Measurements from ENCODE around the gene KPNA6.

The KPNA6 gene

GRCh38 chr1:32194984-32195383 lies 87.1 kb downstream of the KPNA6 start:
- no peak for DNase-seq

DNA sequence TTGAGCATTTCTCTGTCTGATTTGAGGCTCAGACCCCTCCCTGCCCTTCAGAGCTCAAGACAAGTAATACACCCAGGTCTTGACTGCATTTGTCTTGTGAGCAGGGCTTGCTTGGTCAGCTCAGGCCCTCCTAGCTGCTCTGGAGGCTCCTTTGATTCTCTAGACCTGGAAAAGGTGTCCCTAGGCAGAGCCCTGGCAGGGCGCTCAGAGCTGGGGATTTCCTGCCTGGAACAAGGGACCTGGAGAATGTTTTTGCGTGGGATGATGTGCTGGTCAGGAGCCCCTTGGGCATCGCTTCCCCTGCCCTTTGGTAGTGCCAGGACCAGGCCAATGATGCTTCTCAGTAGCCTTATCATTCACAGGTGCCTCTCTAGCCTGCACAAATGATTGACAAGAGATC lies 87.7 kb downstream of the KPNA6 start:
- DNase-seq: no peak

- DNase-seq: no peak
Measured at GRCh38 chr1:32195972-32196823, 88.3 kb downstream of the KPNA6 start.

DNA sequence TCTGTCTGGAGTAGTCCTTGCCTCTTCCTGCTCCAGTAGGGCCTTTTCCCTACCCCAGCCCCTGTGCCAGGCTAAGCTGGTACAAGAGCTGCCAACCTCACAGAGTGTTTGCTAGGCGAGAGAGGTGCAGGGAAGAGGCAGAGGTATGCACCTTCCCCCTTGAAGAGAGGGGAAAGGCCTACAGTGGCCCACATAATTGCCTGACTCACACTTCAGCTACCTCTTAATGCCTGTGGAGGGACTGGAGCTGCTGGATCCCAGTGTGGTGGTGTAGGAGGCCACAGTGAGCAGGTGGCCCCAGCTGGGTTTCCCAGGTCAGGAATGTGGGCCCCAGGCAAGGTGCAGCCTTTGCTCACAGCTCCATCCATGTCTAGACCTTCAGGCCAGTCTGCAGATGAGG lies 89.2 kb downstream of the KPNA6 start:
- DNase-seq: no peak

DNA sequence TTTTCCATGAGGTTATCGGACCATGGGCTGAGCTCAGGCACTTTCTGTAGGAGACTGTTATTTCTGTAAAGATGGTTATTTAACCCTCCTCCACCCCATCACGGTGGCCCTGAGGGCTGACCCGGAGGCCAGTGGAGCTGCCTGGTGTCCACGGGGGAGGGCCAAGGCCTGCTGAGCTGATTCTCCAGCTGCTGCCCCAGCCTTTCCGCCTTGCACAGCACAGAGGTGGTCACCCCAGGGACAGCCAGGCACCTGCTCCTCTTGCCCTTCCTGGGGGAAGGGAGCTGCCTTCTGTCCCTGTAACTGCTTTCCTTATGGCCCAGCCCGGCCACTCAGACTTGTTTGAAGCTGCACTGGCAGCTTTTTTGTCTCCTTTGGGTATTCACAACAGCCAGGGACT lies 90.0 kb downstream of the KPNA6 start:
- DNase-seq: no peak

- no peak for DNase-seq
Measured at GRCh38 chr1:32198237-32199042, 90.6 kb downstream of the KPNA6 start.

- DNase-seq: no peak
Measured at GRCh38 chr1:32199043-32199716, 91.3 kb downstream of the KPNA6 start.

DNA sequence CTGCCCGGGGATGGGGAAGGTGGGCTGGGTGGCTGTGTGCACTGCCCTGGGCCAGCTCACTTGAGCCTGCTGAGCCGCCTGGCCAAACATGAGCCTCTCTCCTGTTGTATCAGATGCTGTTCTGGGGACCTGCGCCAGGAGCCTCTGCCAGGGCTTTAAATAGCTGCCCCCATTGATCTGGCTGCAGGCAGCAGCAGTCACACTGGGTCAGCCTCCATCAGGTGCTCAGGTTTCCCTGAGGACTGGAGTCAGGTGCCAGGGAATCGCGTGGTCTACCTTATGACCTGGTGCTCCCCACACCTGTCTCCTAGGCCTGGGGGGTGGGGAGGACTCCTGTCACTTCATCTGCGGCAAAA lies 91.8 kb downstream of the KPNA6 start:
- no peak for DNase-seq

GRCh38 chr1:32200226-32201010 lies 92.6 kb downstream of the KPNA6 start, which contains the start of gene CCDC28B:
Gene CCDC28B (plus strand): TSS chr1:32200595. CDS start chr1:32201936, 1,341 bp downstream.
- peak; percentile 31 for DNase-seq

DNA sequence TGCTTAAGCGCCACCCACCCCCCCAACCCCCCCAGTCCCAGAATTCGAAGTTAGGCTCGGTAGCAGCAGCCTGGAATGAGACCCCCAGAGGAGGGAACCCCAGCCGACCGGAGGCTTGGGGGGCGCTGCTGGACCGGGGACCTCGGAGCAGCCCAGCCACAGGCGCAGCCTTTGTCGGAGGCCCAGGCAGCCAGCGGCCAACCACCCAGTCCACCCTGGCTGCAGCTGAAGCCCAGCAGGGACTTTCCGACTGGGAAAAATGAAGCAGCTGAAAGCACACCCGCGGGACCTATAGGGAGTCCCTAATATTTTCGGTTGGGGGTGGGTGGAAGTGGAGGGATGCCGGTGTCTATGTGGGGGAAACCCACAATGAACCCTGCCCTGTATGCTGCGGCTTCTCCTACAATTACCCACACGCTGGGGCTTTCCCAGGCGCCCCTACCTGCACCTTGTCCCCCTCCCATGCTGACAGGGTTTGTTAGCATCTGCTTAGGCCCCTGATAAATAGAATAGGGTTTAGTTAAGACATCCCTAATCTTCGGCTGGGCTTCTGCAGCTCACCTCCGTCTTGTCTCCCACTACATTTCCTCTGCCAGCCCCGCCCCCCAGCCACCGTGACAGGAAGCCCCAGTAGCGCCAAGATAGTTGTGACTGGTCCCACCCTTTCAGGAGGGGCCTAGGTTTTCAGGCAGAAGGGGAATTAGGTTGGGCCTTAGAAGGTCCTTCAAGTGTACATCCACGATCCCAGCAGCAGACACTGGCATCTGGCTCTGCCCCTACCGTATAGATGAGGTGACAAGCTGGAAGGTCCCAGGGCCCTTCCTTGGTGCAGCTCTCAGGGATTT lies 93.4 kb downstream of the KPNA6 start:
- no peak for DNase-seq

- DNase-seq: no peak
Measured at GRCh38 chr1:32204943-32205361, 97.1 kb downstream of the KPNA6 start.

DNA sequence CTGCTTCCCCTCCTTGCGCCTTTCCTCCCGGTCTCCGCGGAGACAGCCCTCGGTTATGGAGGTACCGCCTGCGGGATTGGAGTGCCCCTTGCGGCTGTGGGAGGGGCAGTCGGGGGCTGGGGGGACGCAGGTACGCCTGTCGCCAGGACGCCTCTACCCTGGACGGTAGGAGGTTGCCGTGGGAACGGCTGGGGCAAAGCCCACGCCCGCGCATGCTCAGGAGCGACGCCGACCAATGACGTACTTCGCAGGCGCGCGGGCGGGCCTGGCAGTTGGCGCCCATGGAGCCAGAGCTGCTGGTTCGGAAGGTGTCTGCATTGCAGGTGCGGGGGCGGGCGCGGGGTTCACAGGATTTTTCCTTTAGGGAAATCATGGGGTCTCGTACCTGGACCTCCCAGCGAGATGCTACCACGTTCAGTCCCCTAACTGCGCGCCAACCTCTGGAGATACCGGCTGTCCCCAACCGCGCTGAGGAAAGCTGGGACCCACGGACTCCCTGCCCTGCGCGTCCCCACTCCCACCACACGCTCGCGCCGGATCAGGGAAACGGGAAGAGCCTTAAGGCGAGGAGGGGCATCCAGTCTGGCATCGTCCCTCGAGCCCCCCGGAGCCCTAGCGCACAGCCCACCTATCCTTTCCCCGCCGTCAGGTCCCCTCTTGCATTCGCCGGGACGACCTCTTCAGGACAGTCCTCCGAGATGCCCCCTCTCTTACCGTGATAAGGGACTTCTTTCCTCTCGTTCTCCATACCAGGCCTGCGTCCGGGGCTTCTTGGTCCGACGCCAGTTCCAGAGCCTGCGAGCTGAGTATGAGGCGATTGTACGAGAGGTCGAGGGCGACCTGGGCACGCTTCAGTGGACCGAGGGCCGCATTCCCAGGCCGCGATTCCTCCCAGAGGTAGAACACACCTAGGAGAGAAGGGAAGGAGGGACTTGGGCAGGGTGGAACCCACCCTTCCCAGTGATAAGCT lies 97.8 kb downstream of the KPNA6 start, which contains the start of gene IQCC:
Gene IQCC, plus strand, starts transcription at position 271 of the 970 bp plus-strand sequence. Its CDS starts 11 bp downstream, at position 282.
- DNase-seq: peak; percentile 37

- no peak for DNase-seq
Measured at GRCh38 chr1:32208469-32208868, 100.6 kb downstream of the KPNA6 start.

DNA sequence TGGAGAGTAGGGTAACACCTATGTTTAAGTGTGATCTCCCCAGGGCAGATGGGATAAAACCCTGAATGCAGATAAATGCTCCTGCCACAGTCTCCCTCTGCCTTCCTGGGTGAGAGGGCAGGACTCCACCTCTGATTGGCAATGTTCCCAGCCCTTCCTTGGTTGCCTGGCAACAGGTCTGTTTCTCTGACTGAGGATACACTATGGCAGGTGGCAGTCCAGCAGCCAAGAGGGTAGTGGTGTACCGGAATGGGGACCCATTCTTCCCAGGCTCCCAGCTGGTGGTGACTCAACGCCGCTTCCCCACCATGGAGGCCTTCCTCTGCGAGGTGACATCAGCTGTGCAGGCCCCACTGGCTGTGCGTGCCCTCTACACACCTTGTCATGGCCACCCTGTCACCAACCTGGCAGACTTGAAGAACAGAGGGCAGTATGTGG lies 101.1 kb downstream of the KPNA6 start, which contains the start of gene DCDC2B:
Gene DCDC2B, plus strand, starts transcription at position 199 of the 438 bp plus-strand sequence. Its CDS starts 5 bp downstream, at position 204.
- DNase-seq: peak; percentile 66

DNA sequence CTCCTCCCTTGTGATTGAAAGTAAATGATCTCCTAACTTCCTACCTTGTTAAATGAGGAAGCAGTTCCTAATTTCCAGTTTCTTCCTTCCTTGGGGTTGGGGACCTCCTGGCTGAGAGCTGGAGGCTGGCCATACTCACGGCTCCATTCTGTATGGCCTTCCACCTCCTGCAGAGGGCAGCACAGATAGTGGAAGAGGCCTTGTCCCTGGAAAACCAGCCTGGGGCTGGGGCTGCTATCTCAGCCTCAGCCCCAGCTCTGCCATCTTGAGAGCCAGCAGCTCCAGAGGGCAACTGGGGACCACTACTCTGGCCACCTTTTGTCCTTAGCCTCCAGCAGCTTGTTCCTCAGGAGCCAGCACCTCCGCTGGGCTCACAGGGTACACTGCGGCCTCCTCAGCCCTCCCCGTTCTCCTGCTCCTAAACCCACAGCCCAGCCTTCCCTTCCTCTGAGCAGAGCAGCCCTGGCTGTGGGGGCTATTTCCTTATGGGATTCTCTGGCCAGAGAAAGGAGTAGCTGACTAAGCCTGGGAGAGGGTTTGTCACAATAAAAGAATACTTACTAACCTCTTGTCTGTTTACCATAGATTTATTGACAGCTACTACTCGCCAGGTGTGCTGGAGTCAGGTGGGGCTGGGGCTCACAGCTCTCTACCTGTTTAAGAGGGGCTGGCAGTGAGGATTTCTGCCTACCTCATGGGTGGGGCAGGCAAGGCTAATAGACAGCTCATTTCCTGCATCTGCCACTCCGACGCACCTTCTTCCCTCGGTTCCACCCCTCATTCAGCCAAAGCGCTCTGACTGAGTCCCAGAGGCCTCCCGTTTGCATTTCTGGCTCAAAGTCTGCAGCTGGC lies 108.0 kb downstream of the KPNA6 start:
- DNase-seq: no peak

DNA sequence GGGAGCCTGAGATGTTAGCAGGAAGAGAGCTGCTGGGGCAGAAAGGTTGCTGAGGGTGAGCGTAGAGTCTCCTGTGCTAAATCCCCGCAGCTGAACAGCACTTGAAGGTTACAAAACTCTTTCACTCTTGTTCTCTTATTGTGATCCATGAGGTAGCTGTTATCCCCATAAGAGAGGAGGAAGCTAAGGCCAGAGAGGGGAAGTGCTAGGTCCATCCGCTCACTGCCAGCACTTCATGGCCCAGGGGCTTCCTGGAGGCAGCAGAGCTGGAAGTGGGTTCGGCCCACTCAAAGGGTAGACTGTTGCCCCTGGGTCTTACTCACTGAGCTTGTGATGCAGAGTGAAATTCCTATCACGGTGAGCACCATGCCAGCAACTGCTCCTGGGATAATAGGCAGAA lies 108.7 kb downstream of the KPNA6 start:
- no peak for DNase-seq

DNA sequence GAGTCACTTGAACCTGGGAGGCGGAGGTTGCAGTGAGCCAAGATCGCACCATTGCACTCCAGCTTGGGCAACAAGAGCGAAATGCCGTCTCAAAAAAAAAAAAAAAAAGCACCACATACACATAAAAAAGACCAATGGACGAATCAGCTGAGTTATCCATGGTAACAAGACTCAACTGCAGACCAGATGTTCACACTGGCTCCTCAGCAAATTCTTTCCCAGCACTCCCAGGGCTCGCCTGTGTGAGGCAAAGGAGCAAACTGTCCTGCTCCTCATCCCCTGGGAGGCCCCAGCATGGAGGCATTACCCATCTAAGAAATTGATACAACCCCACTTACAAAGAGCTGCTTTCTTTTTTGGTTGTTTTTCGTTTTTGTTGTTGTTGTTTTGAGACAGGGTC lies 111.2 kb downstream of the KPNA6 start:
- no peak for DNase-seq

- no peak for DNase-seq
Measured at GRCh38 chr1:32220746-32221580, 113.1 kb downstream of the KPNA6 start.
